Panc1 (cell line): ENCODE results near the gene PRKAG2. TPM values are rescaled to one million over a fixed set of nuclear protein-coding genes. Genes with fewer than 3 reads are reported as not detected.

Experiments used
- ATAC-seq: fragments of 200-7000 bp; cut with Tn5 transposase; 2 replicates; pipeline ENCODE4 v1.9.1; 2020; ENCODE audit warnings: mild to moderate bottlenecking, moderate library complexity
- BruUV-seq: library from RNA; stranded (reverse); fragments of 400-500 nt; replicated peaks from 2 replicates; lab custom pipeline; 2021; lab: Mats Ljungman, UMichigan
- CTCF ChIA-PET: fragments of 300-600 bp; sonication (Branson Sonifier 250); formaldehyde crosslinking; loops from one replicate; lab custom pipeline; 2022; ENCODE audit warnings: antibody characterized with exemption; lab: Charles Lee
- POLR2A ChIA-PET: fragments of 300-600 bp; sonication (Branson Sonifier 250); formaldehyde crosslinking; loops from one replicate; lab custom pipeline; 2022; ENCODE audit warnings: antibody characterized with exemption; lab: Charles Lee
- DNase-seq: peaks from one replicate; pipeline ENCODE4 v3.0.0-alpha.2; 2010; ENCODE audit warnings: low read depth, low spot score
- H3K27ac ChIP-seq: 2 replicates; pipeline ENCODE4 v1.5.1; 2011; ENCODE audit warnings: mild to moderate bottlenecking, low read length, inconsistent platforms
- H3K27me3 ChIP-seq: fragments of 200-500 bp; sonication (Bioruptor generic); 2 replicates; pipeline ENCODE4 v1.6.0; 2014; ENCODE audit warnings: low read length, inconsistent platforms; ENCODE audit not compliant: control insufficient read depth, insufficient read depth
- H3K36me3 ChIP-seq: fragments of 200-500 bp; sonication (Bioruptor generic); 2 replicates; pipeline ENCODE4 v1.5.1; 2014; ENCODE audit warnings: inconsistent platforms, mild to moderate bottlenecking, low read length, moderate library complexity; ENCODE audit not compliant: control insufficient read depth, insufficient read depth
- H3K4me1 ChIP-seq: 2 replicates; pipeline ENCODE4 v1.5.1; 2011; ENCODE audit warnings: inconsistent platforms, mild to moderate bottlenecking, low read length, moderate library complexity; ENCODE audit not compliant: control insufficient read depth, insufficient read depth
- H3K4me3 ChIP-seq, 2 experiments: 2 replicates each; pipeline ENCODE4 v1.5.1; 2011 to 2012; ENCODE audit warnings: low read depth in 2 of 2, low read length in 2 of 2, mild to moderate bottlenecking in 2 of 2, inconsistent platforms in 1 of 2, moderate library complexity in 1 of 2
- H3K9me3 ChIP-seq: fragments of 200-500 bp; sonication (Bioruptor generic); 2 replicates; pipeline ENCODE4 v1.5.1; 2014; ENCODE audit warnings: low read depth, mild to moderate bottlenecking, inconsistent platforms, low read length, moderate library complexity; ENCODE audit not compliant: control insufficient read depth, insufficient read depth
- CTCF ChIP-seq: fragments of 450-650 bp; IDR thresholded peaks from 2 replicates; pipeline ENCODE4 v1.5.1; 2017; ENCODE audit warnings: mild to moderate bottlenecking
- POLR2AphosphoS5 ChIP-seq: IDR thresholded peaks from 2 replicates; pipeline ENCODE4 v1.6.1; 2012; ENCODE audit warnings: mild to moderate bottlenecking, low read depth, low read length, moderate library complexity
- REST ChIP-seq, 2 experiments: IDR thresholded peaks; 2 replicates each; pipeline ENCODE4 v1.6.1; 2011 to 2012; ENCODE audit warnings: low read depth in 2 of 2, control low read depth in 1 of 2, low read length in 1 of 2, mild to moderate bottlenecking in 1 of 2, moderate library complexity in 1 of 2; ENCODE audit not compliant: insufficient read depth in 1 of 2
- SIN3A ChIP-seq: IDR thresholded peaks from 2 replicates; pipeline ENCODE4 v1.6.1; 2012; ENCODE audit warnings: low read depth, mild to moderate bottlenecking, low read length, moderate library complexity, borderline replicate concordance; ENCODE audit not compliant: insufficient read depth
- TCF7L2 ChIP-seq: IDR thresholded peaks from 2 replicates; pipeline ENCODE4 v1.6.1; 2011; ENCODE audit warnings: mild to moderate bottlenecking, low read depth, low read length, inconsistent platforms
- in situ Hi-C: cut with HindIII; loops from 2 replicates; pipeline ENCODE4 v1.10.0; 2016; ENCODE audit warnings: low sequenced_read_pairs, low pct_unique_long_range_greater_than_20kb
- intact Hi-C: fragments of 100-400 bp; cut with micrococcal nuclease; formaldehyde crosslinking; loops from one replicate; pipeline ENCODE4 v1.10.0; 2022; ENCODE audit not compliant: unreplicated experiment
- total RNA-seq: library from RNA; stranded (reverse); gene quantifications from one replicate; pipeline ENCODE4 v1.2.1, GENCODE V29; 2021; ENCODE audit not compliant: unreplicated experiment

Gene PRKAG2
- total RNA-seq, 1 experiment from 2014 or later = 71.6 TPM

GRCh38 chr7:151820491-151821105 is 56.3 kb downstream of the PRKAG2 start:
- in situ Hi-C loops = no loop called here

GRCh38 chr7:151819866-151820265 is 57.0 kb downstream of the PRKAG2 start:
- no peak for TF ChIP-seq POLR2AphosphoS5
- no peak for TF ChIP-seq SIN3A
- no peak for TF ChIP-seq TCF7L2
- no peak for TF ChIP-seq REST (IDR thresholded peaks at IDR 0.05; ENCODE audit: insufficient read depth in 1 of 2, low read depth in 2 of 2, low read length in 1 of 2)
- TF ChIP-seq CTCF = no peak
- Histone ChIP-seq H3K27ac (no peak overlapping the region), H3K4me1 (no peaks in the 10 kb centered on the region), H3K27me3 (no peaks in the 10 kb centered on the region), H3K4me3 (no peak overlapping the region), H3K36me3 (no peaks in the 10 kb centered on the region), H3K9me3 (no peaks in the 10 kb centered on the region)
- in situ Hi-C loops = no loop called here
- POLR2A ChIA-PET = no interaction called here
- CTCF ChIA-PET = no interaction called here
- DNase-seq (no peak), ATAC-seq (no peak)
- no TSS peak for BruUV-seq
- intact Hi-C loops = no loop called here

More at GRCh38 chr7:151820491-151821105, 56.3 kb downstream of the PRKAG2 start:
- ATAC-seq (no peak), DNase-seq (no peak)
- ChIA-PET POLR2A (no interaction called here), CTCF (no interaction called here)
- Histone ChIP-seq H3K4me1 (no peaks in the 10 kb centered on the region), H3K27me3 (no peaks in the 10 kb centered on the region), H3K9me3 (no peaks in the 10 kb centered on the region), H3K27ac (no peak overlapping the region), H3K36me3 (no peaks in the 10 kb centered on the region), H3K4me3 (no peak overlapping the region)
- no peak for TF ChIP-seq CTCF
- no peak for TF ChIP-seq TCF7L2
- intact Hi-C loops = no loop called here
- BruUV-seq = no TSS peak
